Keratinocyte (primary cell): ENCODE measurements around the gene AFF2. TPM values are rescaled to one million over a fixed set of nuclear protein-coding genes. Genes with fewer than 3 reads are reported as not detected.

Experiments used
- DNase-seq: peaks from one replicate; pipeline ENCODE4 v3.0.0-alpha.2; 2011; ENCODE audit warnings: low read depth, missing footprints, low spot score
- FAIRE-seq: peaks from 2 replicates; lab custom pipeline; 2011; peaks lifted over from hg19 to GRCh38; lab: Jason Lieb, UNC
- H2AFZ ChIP-seq: 2 replicates; pipeline ENCODE4 v1.6.0; 2012; ENCODE audit warnings: low read length, control low read depth, inconsistent platforms; ENCODE audit not compliant: control insufficient read depth
- H3K27ac ChIP-seq: 2 replicates; pipeline ENCODE4 v1.5.1; 2011; ENCODE audit warnings: low read length; ENCODE audit not compliant: control insufficient read depth, insufficient read depth
- H3K27me3 ChIP-seq: 3 replicates; pipeline ENCODE4 v1.6.0; 2011; ENCODE audit warnings: low read length; ENCODE audit not compliant: control insufficient read depth, insufficient read depth; ENCODE audit errors: extremely low read depth
- H3K36me3 ChIP-seq, 2 experiments: 2 replicates in 1 of 2; 3 replicates in 1 of 2; pipeline ENCODE4 v1.5.1; 2011; ENCODE audit warnings: low read length in 2 of 2, mild to moderate bottlenecking in 1 of 2; ENCODE audit not compliant: control insufficient read depth in 2 of 2, insufficient read depth in 2 of 2; ENCODE audit errors: extremely low read depth in 1 of 2
- H3K4me1 ChIP-seq: 3 replicates; pipeline ENCODE4 v1.5.1; 2011; ENCODE audit warnings: low read length; ENCODE audit not compliant: control insufficient read depth, insufficient read depth; ENCODE audit errors: extremely low read depth
- H3K4me2 ChIP-seq: 3 replicates; pipeline ENCODE4 v1.6.0; 2011; ENCODE audit warnings: low read depth, low read length; ENCODE audit not compliant: control insufficient read depth, insufficient read depth; ENCODE audit errors: extremely low read depth
- H3K4me3 ChIP-seq, 3 experiments: fragments of 200-600 bp in 1 of 3; sonication (generic) in 1 of 3; 2 replicates in 2 of 3; 3 replicates in 1 of 3; pipeline ENCODE4 v1.5.1; 2011 to 2016; ENCODE audit warnings: low read length in 3 of 3, mild to moderate bottlenecking in 3 of 3, control low read depth in 2 of 3, inconsistent platforms in 1 of 3, low read depth in 1 of 3, mixed read lengths in 1 of 3, mixed run types in 1 of 3, moderate library complexity in 1 of 3; ENCODE audit not compliant: control insufficient read depth in 2 of 3, insufficient read depth in 2 of 3; ENCODE audit errors: extremely low read depth in 1 of 3
- H3K79me2 ChIP-seq: 2 replicates; pipeline ENCODE4 v1.6.0; 2012; ENCODE audit warnings: low read length; ENCODE audit not compliant: control insufficient read depth, insufficient read depth
- H3K9ac ChIP-seq: 3 replicates; pipeline ENCODE4 v1.6.0; 2011; ENCODE audit warnings: low read length; ENCODE audit not compliant: control insufficient read depth, insufficient read depth; ENCODE audit errors: extremely low read depth
- H3K9me1 ChIP-seq: 3 replicates; pipeline ENCODE4 v1.6.0; 2011; ENCODE audit warnings: low read length; ENCODE audit not compliant: control insufficient read depth, insufficient read depth; ENCODE audit errors: extremely low read depth
- H3K9me3 ChIP-seq: 2 replicates; pipeline ENCODE4 v1.5.1; 2012; ENCODE audit warnings: low read depth, low read length; ENCODE audit not compliant: control insufficient read depth
- H4K20me1 ChIP-seq: 3 replicates; pipeline ENCODE4 v1.6.0; 2011; ENCODE audit warnings: low read length; ENCODE audit not compliant: control insufficient read depth, insufficient read depth; ENCODE audit errors: extremely low read depth
- EZH2 ChIP-seq: IDR thresholded peaks from one replicate; pipeline ENCODE4 v1.6.1; 2012; ENCODE audit warnings: inconsistent platforms, mild to moderate bottlenecking, low read length, moderate library complexity
- dilution Hi-C: fragments of 300-500 bp; cut with MboI; formaldehyde crosslinking; loops from one replicate; pipeline ENCODE4 v1.7.0; 2020; ENCODE audit warnings: low sequenced_read_pairs; ENCODE audit not compliant: extremely low pct_ligation_motif_present
- polyA plus RNA-seq, 5 experiments: library from polyadenylated mRNA; depleted of rRNA in 3 of 5; stranded (reverse) in 3 of 5; stranded (forward) in 1 of 5; unstranded in 1 of 5; fragments of >200 nt; gene quantifications; 1 replicate in 1 of 5; 2 replicates in 3 of 5; 3 replicates in 1 of 5; pipeline versions ENCODE4 v1.2.1 to v1.2.3, GENCODE V29; 2011 to 2012; ENCODE audit warnings: missing spikeins in 2 of 5, low read depth in 1 of 5, low replicate concordance in 1 of 5
- TF ChIP-seq, protein P1 (sequence below), 3 experiments: IDR thresholded peaks in 1 of 3; conservative IDR thresholded peaks in 1 of 3; optimal IDR thresholded peaks in 1 of 3; 2 replicates in 2 of 3; 3 replicates in 1 of 3; pipeline versions ENCODE3 to v1.5.1; 2011; ENCODE audit warnings: low read length in 3 of 3, mild to moderate bottlenecking in 3 of 3, moderate library complexity in 2 of 3, control low read depth in 1 of 3, inconsistent platforms in 1 of 3; ENCODE audit not compliant: insufficient read depth in 2 of 3; ENCODE audit errors: extremely low read depth in 1 of 3

The AFF2 gene
- polyA plus RNA-seq, 1 donor (not counting 4 experiments of a cell fraction or from before 2014, with no cell fraction given), result 0.01 TPM

DNA sequence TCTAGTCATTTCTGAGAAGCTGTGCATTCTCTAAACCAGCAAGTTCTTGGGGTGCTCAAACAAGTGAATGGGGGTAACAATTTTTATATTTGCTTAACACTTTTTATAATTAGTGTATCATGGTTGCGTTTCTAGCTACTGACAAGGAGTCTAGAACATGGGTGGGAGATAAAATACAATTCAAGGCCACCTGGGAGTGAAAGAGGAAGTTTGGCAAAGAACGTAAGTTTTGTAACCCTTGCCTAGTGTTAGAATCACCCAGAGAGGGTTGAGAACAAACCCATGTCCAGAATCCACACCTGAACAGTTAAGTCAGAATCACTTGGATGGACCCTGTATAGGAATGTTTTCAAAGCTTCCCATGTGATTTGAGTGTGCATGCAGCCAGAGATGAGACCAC, 92.7 kb downstream of the AFF2 start:
- dilution Hi-C loops, result no loop called here
- no peak for FAIRE-seq
- no peak overlapping the region for H3K27ac ChIP-seq

DNA sequence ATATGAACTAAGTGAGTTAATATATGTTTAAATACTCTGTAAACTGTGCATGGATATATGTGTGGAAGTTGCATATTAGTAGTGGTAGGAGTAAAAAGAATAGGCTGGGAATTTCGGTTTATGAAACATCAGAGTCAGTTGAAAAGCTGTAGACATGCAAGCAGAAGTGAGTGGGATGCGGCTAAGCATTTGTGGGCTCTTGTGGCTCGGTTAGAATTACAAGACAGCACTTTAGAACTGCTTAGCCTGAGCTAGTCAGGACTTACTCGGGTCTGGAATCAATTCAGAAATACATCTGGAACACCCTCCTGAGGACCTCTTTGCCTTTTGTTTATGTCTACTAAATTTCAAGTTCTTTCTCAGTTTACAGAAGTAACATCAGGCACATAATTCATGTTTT, 93.6 kb downstream of the AFF2 start:
- FAIRE-seq (no peak), DNase-seq (no peak)
- Histone ChIP-seq H3K9me1 (no peaks in the 10 kb centered on the region), H3K79me2 (no peaks in the 10 kb centered on the region), H3K9me3 (no peaks in the 10 kb centered on the region), H3K36me3 (no peaks in the 10 kb centered on the region), H3K27me3 (no peaks in the 10 kb centered on the region), H3K4me2 (no peak overlapping the region), H2AFZ (no peak overlapping the region), H3K9ac (no peak overlapping the region), H4K20me1 (no peaks in the 10 kb centered on the region), H3K4me3 (no peak overlapping the region), H3K4me1 (no peaks in the 10 kb centered on the region), H3K27ac (no peak overlapping the region)
- no peak for TF ChIP-seq EZH2
- TF ChIP-seq, protein P1, sequence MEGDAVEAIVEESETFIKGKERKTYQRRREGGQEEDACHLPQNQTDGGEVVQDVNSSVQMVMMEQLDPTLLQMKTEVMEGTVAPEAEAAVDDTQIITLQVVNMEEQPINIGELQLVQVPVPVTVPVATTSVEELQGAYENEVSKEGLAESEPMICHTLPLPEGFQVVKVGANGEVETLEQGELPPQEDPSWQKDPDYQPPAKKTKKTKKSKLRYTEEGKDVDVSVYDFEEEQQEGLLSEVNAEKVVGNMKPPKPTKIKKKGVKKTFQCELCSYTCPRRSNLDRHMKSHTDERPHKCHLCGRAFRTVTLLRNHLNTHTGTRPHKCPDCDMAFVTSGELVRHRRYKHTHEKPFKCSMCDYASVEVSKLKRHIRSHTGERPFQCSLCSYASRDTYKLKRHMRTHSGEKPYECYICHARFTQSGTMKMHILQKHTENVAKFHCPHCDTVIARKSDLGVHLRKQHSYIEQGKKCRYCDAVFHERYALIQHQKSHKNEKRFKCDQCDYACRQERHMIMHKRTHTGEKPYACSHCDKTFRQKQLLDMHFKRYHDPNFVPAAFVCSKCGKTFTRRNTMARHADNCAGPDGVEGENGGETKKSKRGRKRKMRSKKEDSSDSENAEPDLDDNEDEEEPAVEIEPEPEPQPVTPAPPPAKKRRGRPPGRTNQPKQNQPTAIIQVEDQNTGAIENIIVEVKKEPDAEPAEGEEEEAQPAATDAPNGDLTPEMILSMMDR (optimal IDR thresholded peaks at IDR 0.05 in 1 of 3, IDR thresholded peaks at IDR 0.05 in 1 of 3, conservative IDR thresholded peaks at IDR 0.05 in 1 of 3; ENCODE audit: extremely low read depth in 1 of 3, insufficient read depth in 2 of 3, low read length in 3 of 3), result no peak
- dilution Hi-C loops, result no loop called here

More for the DNA sequence above, 92.7 kb downstream of the AFF2 start:
- TF ChIP-seq EZH2, result no peak
- TF ChIP-seq, protein P1 (optimal IDR thresholded peaks at IDR 0.05 in 1 of 3, IDR thresholded peaks at IDR 0.05 in 1 of 3, conservative IDR thresholded peaks at IDR 0.05 in 1 of 3; ENCODE audit: extremely low read depth in 1 of 3, insufficient read depth in 2 of 3, low read length in 3 of 3), result no peak
- Histone ChIP-seq H2AFZ (no peak overlapping the region), H3K9me3 (no peaks in the 10 kb centered on the region), H3K4me1 (no peaks in the 10 kb centered on the region), H3K4me3 (no peak overlapping the region), H3K79me2 (no peaks in the 10 kb centered on the region), H3K4me2 (no peak overlapping the region), H3K27me3 (no peaks in the 10 kb centered on the region), H3K9me1 (no peaks in the 10 kb centered on the region), H3K36me3 (no peaks in the 10 kb centered on the region), H4K20me1 (no peaks in the 10 kb centered on the region), H3K9ac (no peak overlapping the region)
- no peak for DNase-seq
